AG10803 (cell line): ENCODE results near the gene QRSL1.

Experiments used
- DNase-seq: peaks from one replicate; pipeline ENCODE4 v3.0.0; 2010; ENCODE audit warnings: low read depth
- H3K4me3 ChIP-seq: 2 replicates; pipeline ENCODE4 v1.5.1; 2011; ENCODE audit warnings: mild to moderate bottlenecking, low read length, control low read depth
- CTCF ChIP-seq: conservative IDR thresholded peaks from 2 replicates; pipeline ENCODE4 v1.5.1; 2011; ENCODE audit warnings: mild to moderate bottlenecking, low read length, control low read depth, inconsistent platforms

QRSL1 gene

GRCh38 chr6:106659859-106660258 is 30.5 kb downstream of the QRSL1 start:
- H3K4me3 ChIP-seq, result no peak overlapping the region
- TF ChIP-seq CTCF, result no peak
- DNase-seq, result no peak

GRCh38 chr6:106662458-106662857 is 33.1 kb downstream of the QRSL1 start:
- no peak for DNase-seq
- TF ChIP-seq CTCF, result no peak
- no peak overlapping the region for H3K4me3 ChIP-seq

- DNase-seq, result no peak
- H3K4me3 ChIP-seq, result no peak overlapping the region
- TF ChIP-seq CTCF, result no peak
Measured at GRCh38 chr6:106666282-106667021, 37.1 kb downstream of the QRSL1 start.

GRCh38 chr6:106667022-106667402 is 37.6 kb downstream of the QRSL1 start:
- TF ChIP-seq CTCF, result no peak
- DNase-seq, result no peak
- no peak overlapping the region for H3K4me3 ChIP-seq

GRCh38 chr6:106670236-106670635 is 40.9 kb downstream of the QRSL1 start:
- no peak for DNase-seq
- no peak for TF ChIP-seq CTCF
- H3K4me3 ChIP-seq, result no peak overlapping the region

GRCh38 chr6:106671651-106672050 is 42.3 kb downstream of the QRSL1 start:
- no peak for TF ChIP-seq CTCF
- DNase-seq, result no peak
- H3K4me3 ChIP-seq, result no peak overlapping the region

- no peak for TF ChIP-seq CTCF
- H3K4me3 ChIP-seq, result no peak overlapping the region
- no peak for DNase-seq
Measured at GRCh38 chr6:106674541-106675229, 45.3 kb downstream of the QRSL1 start.
